Mesendoderm (in vitro differentiated cells): Measurements from ENCODE around the gene PYGM.

ENCODE experiments used
- DNase-seq: peaks from one replicate; pipeline ENCODE4 v3.0.0; 2013
- H2AK5ac ChIP-seq: 2 replicates; pipeline ENCODE4 v1.6.1; 2013; ENCODE audit warnings: low read length, inconsistent platforms
- H2BK120ac ChIP-seq: 2 replicates; pipeline ENCODE4 v1.6.1; 2013; ENCODE audit warnings: low read depth, mild to moderate bottlenecking, low read length, moderate library complexity, mixed read lengths
- H2BK15ac ChIP-seq: replicated peaks from 2 replicates; pipeline ENCODE4 v1.6.1; 2013; ENCODE audit warnings: low read depth, mild to moderate bottlenecking, moderate library complexity
- H2BK5ac ChIP-seq: 2 replicates; pipeline ENCODE4 v1.6.1; 2013; ENCODE audit warnings: low read length, inconsistent platforms
- H3K18ac ChIP-seq: 2 replicates; pipeline ENCODE4 v1.6.1; 2013; ENCODE audit warnings: mild to moderate bottlenecking, low read length, mixed read lengths
- H3K23ac ChIP-seq: one replicate; pipeline ENCODE4 v1.6.1; 2013; ENCODE audit warnings: low read length
- H3K27ac ChIP-seq: 2 replicates; pipeline ENCODE4 v1.5.1; 2013; ENCODE audit warnings: low read depth, mild to moderate bottlenecking, inconsistent platforms, low read length, moderate library complexity
- H3K27me3 ChIP-seq: 2 replicates; pipeline ENCODE4 v1.6.1; 2013; ENCODE audit warnings: low read length, control low read depth, mild to moderate bottlenecking, inconsistent platforms; ENCODE audit not compliant: insufficient read depth, poor library complexity
- H3K36me3 ChIP-seq: 2 replicates; pipeline ENCODE4 v1.6.1; 2013; ENCODE audit warnings: low read length, inconsistent platforms; ENCODE audit not compliant: control insufficient read depth, insufficient read depth
- H3K4ac ChIP-seq: one replicate; pipeline ENCODE4 v1.6.1; 2013; ENCODE audit warnings: low read depth, mild to moderate bottlenecking, low read length, moderate library complexity
- H3K4me1 ChIP-seq: 2 replicates; pipeline ENCODE4 v1.6.1; 2013; ENCODE audit warnings: low read depth, low read length, inconsistent platforms; ENCODE audit not compliant: control insufficient read depth
- H3K4me2 ChIP-seq: 2 replicates; pipeline ENCODE4 v1.6.1; 2013; ENCODE audit warnings: low read length
- H3K4me3 ChIP-seq: 2 replicates; pipeline ENCODE4 v1.5.1; 2013; ENCODE audit warnings: mild to moderate bottlenecking, low read length
- H3K56ac ChIP-seq: one replicate; pipeline ENCODE4 v1.6.1; 2013; ENCODE audit warnings: low read length
- H3K79me1 ChIP-seq: 2 replicates; pipeline ENCODE4 v1.6.1; 2013; ENCODE audit warnings: low read length, inconsistent platforms
- H3K79me2 ChIP-seq: 2 replicates; pipeline ENCODE4 v1.6.1; 2013; ENCODE audit warnings: mild to moderate bottlenecking, low read length; ENCODE audit not compliant: control insufficient read depth, insufficient read depth
- H3K9ac ChIP-seq: 2 replicates; pipeline ENCODE4 v1.6.1; 2013; ENCODE audit warnings: low read length, inconsistent platforms
- H4K5ac ChIP-seq: one replicate; pipeline ENCODE4 v1.6.1; 2013; ENCODE audit warnings: low read length
- H4K8ac ChIP-seq: one replicate; pipeline ENCODE4 v1.6.1; 2013; ENCODE audit warnings: low read depth, mild to moderate bottlenecking, control low read depth, low read length, moderate library complexity
- WGBS: extraction: QIAGEN DNeasy Blood & Tissue Kit; methylation state at CpG from one replicate; pipeline ENCODE4 v1.1.7; 2013; ENCODE audit warnings: low lambda C conversion rate, missing lambda C conversion rate; ENCODE audit not compliant: insufficient coverage; ENCODE audit errors: extremely low coverage; 5-methylcytosine and 5-hydroxymethylcytosine counted together

The PYGM gene

DNA sequence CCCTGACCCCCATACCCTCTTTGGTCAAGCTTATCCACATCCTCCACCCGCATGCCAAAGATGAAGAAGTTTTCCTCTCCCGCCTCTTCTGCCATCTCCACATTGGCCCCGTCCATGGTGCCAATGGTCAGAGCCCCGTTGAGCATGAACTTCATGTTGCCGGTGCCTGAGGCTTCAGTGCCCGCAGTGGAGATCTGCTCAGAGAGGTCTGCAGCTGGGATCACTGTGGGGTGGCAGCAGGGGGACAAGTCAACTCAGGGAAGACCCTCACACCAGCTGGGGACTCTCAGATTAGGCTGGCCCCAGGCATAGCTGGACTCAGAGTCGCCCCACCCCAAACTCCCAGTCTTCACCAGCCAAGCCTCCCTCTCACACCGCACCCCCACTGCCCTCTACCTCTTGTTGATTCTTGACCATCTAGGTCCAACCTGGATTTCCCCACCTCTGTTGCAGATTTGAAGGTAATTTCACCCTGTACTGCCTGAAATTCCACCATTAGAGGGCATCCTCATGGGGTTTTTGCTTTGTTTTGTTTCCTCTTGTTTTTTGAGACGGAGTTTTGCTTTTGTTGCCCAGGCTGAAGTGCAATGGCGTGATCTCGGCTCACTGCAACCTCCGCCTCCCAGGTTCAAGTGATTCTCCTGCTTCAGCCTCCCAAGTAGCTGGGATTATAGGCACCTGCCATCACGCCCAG lies 9.3 kb downstream of the PYGM start:
- no peak for DNase-seq
- Histone ChIP-seq H2BK15ac (no peak overlapping the region), H3K27ac (no peak overlapping the region), H2BK120ac (no peak overlapping the region), H3K4me1 (no peaks in the 10 kb centered on the region), H3K9ac (no peak overlapping the region), H3K23ac (no peak overlapping the region), H3K4me3 (no peak overlapping the region), H3K79me1 (no peaks in the 10 kb centered on the region), H3K36me3 (no peaks in the 10 kb centered on the region), H3K56ac (no peak overlapping the region), H3K79me2 (no peaks in the 10 kb centered on the region), H3K4me2 (no peak overlapping the region), H2AK5ac (no peak overlapping the region), H3K27me3 (no peaks in the 10 kb centered on the region), H3K18ac (no peak overlapping the region), H2BK5ac (no peak overlapping the region), H3K4ac (no peak overlapping the region), H4K5ac (no peak overlapping the region), H4K8ac (no peak overlapping the region)
- no CpG with 5 or more reads among the region's 13 CpGs for WGBS

GRCh38 chr11:64747961-64748665 lies 11.7 kb downstream of the PYGM start:
- Histone ChIP-seq H2BK15ac (no peak overlapping the region), H2AK5ac (no peak overlapping the region), H3K4me2 (no peak overlapping the region), H3K18ac (no peak overlapping the region), H3K9ac (no peak overlapping the region), H3K79me2 (no peaks in the 10 kb centered on the region), H3K4ac (no peak overlapping the region), H3K56ac (no peak overlapping the region), H3K36me3 (no peaks in the 10 kb centered on the region), H3K4me1 (no peaks in the 10 kb centered on the region), H3K79me1 (no peaks in the 10 kb centered on the region), H3K27me3 (peaks cover 12% of the 10 kb centered on the region), H3K23ac (no peak overlapping the region), H3K4me3 (no peak overlapping the region), H2BK120ac (no peak overlapping the region), H4K5ac (no peak overlapping the region), H3K27ac (no peak overlapping the region), H4K8ac (no peak overlapping the region), H2BK5ac (no peak overlapping the region)
- no peak for DNase-seq
- WGBS, result no CpG with 5 or more reads among the region's 15 CpGs

- no peak overlapping the region for H4K8ac ChIP-seq
- no peak overlapping the region for H2BK15ac ChIP-seq
- WGBS, result no CpG with 5 or more reads among the region's 10 CpGs
- H4K5ac ChIP-seq, result no peak overlapping the region
- no peaks in the 10 kb centered on the region for H3K4me1 ChIP-seq
- H3K56ac ChIP-seq, result no peak overlapping the region
- H3K4me2 ChIP-seq, result no peak overlapping the region
- no peak overlapping the region for H3K4me3 ChIP-seq
- no peaks in the 10 kb centered on the region for H3K36me3 ChIP-seq
- DNase-seq, result no peak
- H3K18ac ChIP-seq, result no peak overlapping the region
- no peaks in the 10 kb centered on the region for H3K79me1 ChIP-seq
- H2BK120ac ChIP-seq, result no peak overlapping the region
- no peak overlapping the region for H2AK5ac ChIP-seq
- no peak overlapping the region for H2BK5ac ChIP-seq
- H3K27ac ChIP-seq, result no peak overlapping the region
- peaks cover 21% of the 10 kb centered on the region for H3K27me3 ChIP-seq
- H3K4ac ChIP-seq, result no peak overlapping the region
- H3K23ac ChIP-seq, result no peak overlapping the region
- no peak overlapping the region for H3K9ac ChIP-seq
- no peaks in the 10 kb centered on the region for H3K79me2 ChIP-seq
Measured at GRCh38 chr11:64746486-64746885, 13.3 kb downstream of the PYGM start.

DNA sequence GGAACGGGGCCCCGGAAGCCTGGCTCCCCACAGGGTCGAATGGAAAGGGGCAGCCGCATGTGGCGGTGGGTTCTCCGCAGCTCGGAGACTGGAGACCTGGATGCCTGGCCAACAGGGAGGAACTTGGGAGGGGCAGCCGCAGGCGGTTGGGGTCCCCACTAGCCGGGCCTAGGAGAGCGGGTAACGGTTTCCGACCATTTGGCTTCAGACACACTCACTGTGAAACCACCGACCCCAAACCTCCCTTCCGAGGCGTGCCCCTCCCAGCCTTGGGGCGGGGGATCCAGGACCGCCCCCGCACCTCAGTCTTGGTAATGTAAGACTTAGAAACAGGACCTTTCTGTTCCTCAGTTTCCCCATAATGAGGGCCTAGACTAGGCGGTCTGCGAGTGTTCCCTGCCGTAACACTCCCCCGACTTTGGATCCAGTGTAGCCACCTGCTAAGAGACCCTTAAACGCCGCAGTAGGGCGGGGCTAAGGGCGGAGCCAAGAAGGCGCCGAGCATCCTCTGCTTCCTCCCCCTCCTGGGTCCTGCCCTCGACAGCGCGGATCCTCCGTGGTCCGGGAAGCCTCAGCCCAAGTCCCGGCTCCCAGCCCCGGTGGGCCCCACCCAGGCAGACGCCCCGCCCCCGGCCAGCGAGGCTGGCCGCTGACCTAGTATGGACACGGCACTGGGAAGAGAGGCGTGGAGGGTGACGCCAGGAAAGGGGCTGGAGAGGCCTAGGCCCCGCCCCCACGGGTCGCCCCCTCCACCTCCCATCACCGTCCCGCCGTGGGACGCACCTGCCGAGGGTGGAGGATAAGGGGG lies 14.0 kb downstream of the PYGM start:
- H3K56ac ChIP-seq, result no peak overlapping the region
- peaks cover 21% of the 10 kb centered on the region for H3K27me3 ChIP-seq
- H3K4me2 ChIP-seq, result peak overlapping the region; percentile 88

DNA sequence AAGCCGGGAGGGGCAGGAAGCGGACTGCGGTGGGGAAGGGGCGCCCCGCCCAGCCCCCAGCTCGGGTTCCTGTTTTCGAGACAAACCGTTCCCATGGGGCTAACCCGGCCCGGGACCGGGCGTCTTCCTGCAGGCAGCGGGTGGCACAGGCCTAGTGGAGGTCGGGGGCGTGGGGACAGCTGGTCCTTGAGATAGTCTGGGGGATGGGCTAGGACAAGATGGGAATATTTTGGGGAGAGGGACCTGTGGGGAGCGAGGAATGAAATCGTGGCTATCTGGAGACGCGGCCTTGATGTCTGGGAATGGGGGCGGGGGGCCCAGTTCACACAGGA lies 14.6 kb downstream of the PYGM start:
- Histone ChIP-seq H3K27ac (no peak overlapping the region), H2AK5ac (no peak overlapping the region), H4K8ac (no peak overlapping the region), H3K4me3 (peak overlapping the region; percentile 3), H2BK15ac (no peak overlapping the region), H3K36me3 (no peaks in the 10 kb centered on the region), H3K4me2 (peak overlapping the region; percentile 88), H3K79me1 (no peaks in the 10 kb centered on the region), H3K9ac (peak overlapping the region; percentile 35), H3K4me1 (no peaks in the 10 kb centered on the region), H3K56ac (peak overlapping the region; percentile 62), H3K4ac (no peak overlapping the region), H3K79me2 (no peaks in the 10 kb centered on the region), H3K18ac (peak overlapping the region; percentile 53), H3K27me3 (peaks cover 21% of the 10 kb centered on the region), H4K5ac (no peak overlapping the region), H3K23ac (no peak overlapping the region), H2BK120ac (no peak overlapping the region), H2BK5ac (no peak overlapping the region)
- WGBS, result no CpG with 5 or more reads among the region's 20 CpGs
- no peak for DNase-seq

More for the DNA sequence above, 14.0 kb downstream of the PYGM start:
- H3K4me3 ChIP-seq, result peak overlapping the region; percentile 22
- no peak overlapping the region for H2BK15ac ChIP-seq
- H3K79me1 ChIP-seq, result no peaks in the 10 kb centered on the region
- no peaks in the 10 kb centered on the region for H3K79me2 ChIP-seq
- H2BK5ac ChIP-seq, result no peak overlapping the region
- H3K9ac ChIP-seq, result no peak overlapping the region
- no CpG with 5 or more reads among the region's 52 CpGs for WGBS
- DNase-seq, result peak; percentile 65
- H3K36me3 ChIP-seq, result no peaks in the 10 kb centered on the region
- H4K5ac ChIP-seq, result no peak overlapping the region
- H3K23ac ChIP-seq, result no peak overlapping the region
- H2AK5ac ChIP-seq, result no peak overlapping the region
- H3K4ac ChIP-seq, result no peak overlapping the region
- no peak overlapping the region for H3K27ac ChIP-seq
- no peaks in the 10 kb centered on the region for H3K4me1 ChIP-seq
- H3K18ac ChIP-seq, result peak overlapping the region; percentile 53
- H2BK120ac ChIP-seq, result no peak overlapping the region
- H4K8ac ChIP-seq, result no peak overlapping the region
